ENCODE measurements around the gene DPP3. TPM values are rescaled to one million over a fixed set of nuclear protein-coding genes. Genes with fewer than 3 reads are reported as not detected.

DPP3 gene
- total RNA-seq, 1 experiment from 2014 or later: 135 TPM

DNA sequence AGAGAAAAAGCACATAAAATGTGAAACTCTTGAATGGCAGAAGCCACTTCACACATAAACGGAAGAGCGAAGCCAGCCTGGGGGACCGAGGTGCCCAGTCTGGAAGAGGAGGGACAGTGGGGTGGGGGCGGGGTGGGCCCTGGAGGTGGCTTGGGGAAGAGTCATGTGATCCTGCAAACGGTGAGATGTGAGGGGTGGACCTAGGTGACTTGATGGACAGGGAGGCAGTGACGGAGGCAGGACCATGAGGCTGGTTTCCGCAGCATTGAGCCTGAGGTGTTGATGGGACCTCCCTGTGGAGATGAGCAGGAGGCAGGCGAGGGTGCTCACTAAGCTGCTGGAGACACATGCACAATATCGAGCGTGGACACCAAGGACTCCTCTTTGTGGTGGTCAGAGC is 48.8 kb downstream of the DPP3 start:
- TF ChIP-seq, protein P1, sequence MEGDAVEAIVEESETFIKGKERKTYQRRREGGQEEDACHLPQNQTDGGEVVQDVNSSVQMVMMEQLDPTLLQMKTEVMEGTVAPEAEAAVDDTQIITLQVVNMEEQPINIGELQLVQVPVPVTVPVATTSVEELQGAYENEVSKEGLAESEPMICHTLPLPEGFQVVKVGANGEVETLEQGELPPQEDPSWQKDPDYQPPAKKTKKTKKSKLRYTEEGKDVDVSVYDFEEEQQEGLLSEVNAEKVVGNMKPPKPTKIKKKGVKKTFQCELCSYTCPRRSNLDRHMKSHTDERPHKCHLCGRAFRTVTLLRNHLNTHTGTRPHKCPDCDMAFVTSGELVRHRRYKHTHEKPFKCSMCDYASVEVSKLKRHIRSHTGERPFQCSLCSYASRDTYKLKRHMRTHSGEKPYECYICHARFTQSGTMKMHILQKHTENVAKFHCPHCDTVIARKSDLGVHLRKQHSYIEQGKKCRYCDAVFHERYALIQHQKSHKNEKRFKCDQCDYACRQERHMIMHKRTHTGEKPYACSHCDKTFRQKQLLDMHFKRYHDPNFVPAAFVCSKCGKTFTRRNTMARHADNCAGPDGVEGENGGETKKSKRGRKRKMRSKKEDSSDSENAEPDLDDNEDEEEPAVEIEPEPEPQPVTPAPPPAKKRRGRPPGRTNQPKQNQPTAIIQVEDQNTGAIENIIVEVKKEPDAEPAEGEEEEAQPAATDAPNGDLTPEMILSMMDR (conservative IDR thresholded peaks at IDR 0.05; ENCODE audit: low read depth, low read length): no peak
- TF ChIP-seq EZH2 (IDR thresholded peaks at IDR 0.05; ENCODE audit: low read length, unreplicated experiment): no peak
- TF ChIP-seq EZH2phosphoT487 (IDR thresholded peaks at IDR 0.05; ENCODE audit: borderline replicate concordance, low read length): no peak
- intact Hi-C loops (cut with micrococcal nuclease): no loop called here
- Histone ChIP-seq H3K9me2 (replicated peaks; ENCODE audit: low read length) (no peaks in the 10 kb centered on the region), H3K79me2 (ENCODE audit: low read length) (no peaks in the 10 kb centered on the region), H3K27ac (ENCODE audit: low read length) (no peak overlapping the region), H4K20me1 (ENCODE audit: low read length) (no peaks in the 10 kb centered on the region), H3K9me3 (ENCODE audit: low read length) (no peaks in the 10 kb centered on the region), H3K4me3 (ENCODE audit: low read length) (no peak overlapping the region), H3K27me3 (ENCODE audit: low read length) (no peaks in the 10 kb centered on the region), H2AFZ (ENCODE audit: low read length) (no peak overlapping the region), H3K9ac (ENCODE audit: low read length) (no peak overlapping the region), H3K4me1 (ENCODE audit: insufficient read depth, low read length) (no peaks in the 10 kb centered on the region), H3F3A (ENCODE audit: low read length, unreplicated experiment) (no peaks in the 10 kb centered on the region), H3K36me3 (ENCODE audit: low read depth, low read length) (no peaks in the 10 kb centered on the region), H3K4me2 (ENCODE audit: low read length) (no peak overlapping the region)
- ATAC-seq: no peak
- POLR2A ChIA-PET (ENCODE audit: unreplicated experiment): no interaction called here
- no peak for DNase-seq
- CTCF ChIA-PET: no interaction called here
- BruUV-seq (replicated peaks): no TSS peak

DNA sequence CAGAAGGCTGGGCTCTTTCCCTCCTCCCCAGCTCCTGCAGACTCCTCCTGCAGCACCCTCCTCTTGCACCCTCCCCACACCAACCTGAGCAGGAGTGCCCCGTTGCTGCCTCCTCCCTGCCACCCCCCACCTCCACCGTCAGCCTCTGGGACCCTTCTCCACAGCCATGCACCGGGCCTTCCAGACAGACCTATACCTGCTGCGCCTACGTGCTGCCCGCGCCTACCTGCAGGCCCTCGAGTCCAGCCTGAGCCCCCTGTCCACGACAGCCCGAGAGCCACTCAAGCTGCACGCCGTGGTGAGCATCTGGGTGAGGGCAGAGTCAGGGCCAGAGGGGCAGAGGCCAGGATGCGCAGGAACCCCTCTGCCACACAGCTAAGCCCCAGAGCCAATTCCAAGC is 49.4 kb downstream of the DPP3 start:
- Histone ChIP-seq H3K36me3 (ENCODE audit: low read depth, low read length) (no peaks in the 10 kb centered on the region), H3K27ac (ENCODE audit: low read length) (no peak overlapping the region), H3K9ac (ENCODE audit: low read length) (no peak overlapping the region), H3K4me3 (ENCODE audit: low read length) (no peak overlapping the region), H4K20me1 (ENCODE audit: low read length) (no peaks in the 10 kb centered on the region), H2AFZ (ENCODE audit: low read length) (no peak overlapping the region), H3K9me2 (replicated peaks; ENCODE audit: low read length) (no peaks in the 10 kb centered on the region), H3K4me2 (ENCODE audit: low read length) (no peak overlapping the region), H3K79me2 (ENCODE audit: low read length) (no peaks in the 10 kb centered on the region), H3K9me3 (ENCODE audit: low read length) (no peaks in the 10 kb centered on the region), H3F3A (ENCODE audit: low read length, unreplicated experiment) (no peaks in the 10 kb centered on the region), H3K4me1 (ENCODE audit: insufficient read depth, low read length) (no peaks in the 10 kb centered on the region), H3K27me3 (ENCODE audit: low read length) (no peaks in the 10 kb centered on the region)
- no peak for ATAC-seq
- ChIA-PET POLR2A (ENCODE audit: unreplicated experiment) (no interaction called here), CTCF (interaction anchor here (0.6 kb wide), 1 partner anchor 32 kb away, joined by 3 read pairs; no protein-coding TSS in a partner anchor)
- TF ChIP-seq EZH2phosphoT487 (IDR thresholded peaks at IDR 0.05; ENCODE audit: borderline replicate concordance, low read length) (no peak), EZH2 (IDR thresholded peaks at IDR 0.05; ENCODE audit: low read length, unreplicated experiment) (no peak)
- TF ChIP-seq, protein P1 (conservative IDR thresholded peaks at IDR 0.05; ENCODE audit: low read depth, low read length): no peak
- intact Hi-C loops (cut with micrococcal nuclease): no loop called here
- BruUV-seq (replicated peaks): no TSS peak
- no peak for DNase-seq

DNA sequence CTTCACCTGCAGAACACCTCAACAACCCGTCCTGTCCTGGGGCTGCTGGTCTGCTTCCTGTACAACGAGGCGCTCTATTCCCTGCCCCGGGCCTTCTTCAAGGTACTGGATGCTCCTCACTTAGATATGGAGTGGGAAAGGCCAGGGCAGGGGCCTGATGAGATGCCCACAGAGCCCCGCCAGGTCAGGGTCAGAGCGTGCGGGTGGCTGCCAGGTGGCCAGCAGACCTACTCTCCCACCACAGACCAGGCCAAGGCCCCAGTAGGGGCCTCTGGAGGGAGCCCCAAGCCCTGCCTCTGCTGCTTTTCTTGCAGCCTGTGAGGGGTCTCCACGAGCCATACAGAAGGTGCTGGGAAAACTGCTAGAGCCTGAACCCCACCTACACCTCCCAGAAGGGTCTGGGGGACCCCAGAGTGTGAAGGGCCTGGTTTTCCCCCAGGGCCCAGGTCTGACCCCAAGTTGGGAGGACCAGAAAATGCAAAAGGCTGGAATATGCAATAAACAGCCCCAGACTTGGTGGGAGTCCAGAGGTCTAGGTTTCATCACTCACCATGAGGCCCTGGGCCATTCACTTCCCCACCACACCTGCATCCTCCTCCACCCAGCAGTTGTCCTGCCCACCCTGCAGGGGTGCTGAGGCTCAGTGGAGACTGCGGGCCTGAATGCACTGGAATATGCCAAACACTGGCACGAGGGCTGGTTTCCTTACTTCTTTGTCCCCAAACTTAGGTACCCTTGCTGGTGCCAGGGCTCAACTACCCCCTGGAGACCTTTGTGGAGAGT is 50.9 kb downstream of the DPP3 start:
- POLR2A ChIA-PET (ENCODE audit: unreplicated experiment): interaction anchor here (0.6 kb wide), 1 partner anchor 64 kb away, joined by 4 read pairs; the partner anchor contains the start of gene PELI3
- Histone ChIP-seq H3K9me2 (replicated peaks; ENCODE audit: low read length) (no peaks in the 10 kb centered on the region), H3K9ac (ENCODE audit: low read length) (no peak overlapping the region), H2AFZ (ENCODE audit: low read length) (no peak overlapping the region), H3K9me3 (ENCODE audit: low read length) (no peaks in the 10 kb centered on the region), H3K4me1 (ENCODE audit: insufficient read depth, low read length) (no peaks in the 10 kb centered on the region), H3K4me3 (ENCODE audit: low read length) (no peak overlapping the region), H3K27me3 (ENCODE audit: low read length) (no peaks in the 10 kb centered on the region), H3K79me2 (ENCODE audit: low read length) (no peaks in the 10 kb centered on the region), H3K27ac (ENCODE audit: low read length) (no peak overlapping the region), H4K20me1 (ENCODE audit: low read length) (no peaks in the 10 kb centered on the region), H3F3A (ENCODE audit: low read length, unreplicated experiment) (no peaks in the 10 kb centered on the region), H3K36me3 (ENCODE audit: low read depth, low read length) (no peaks in the 10 kb centered on the region), H3K4me2 (ENCODE audit: low read length) (no peak overlapping the region)
- no TSS peak for BruUV-seq (replicated peaks)
- TF ChIP-seq EZH2phosphoT487 (IDR thresholded peaks at IDR 0.05; ENCODE audit: borderline replicate concordance, low read length) (no peak), EZH2 (IDR thresholded peaks at IDR 0.05; ENCODE audit: low read length, unreplicated experiment) (no peak)
- no peak for DNase-seq
- intact Hi-C loops (cut with micrococcal nuclease): no loop called here
- CTCF ChIA-PET: no interaction called here
- no peak for ATAC-seq

Measured in PC-3 (cell line).